Stimulated activated CD4-positive, alpha-beta T cell treated with anti-CD3 and anti-CD28 coated beads, TNF-alpha, amount 100 ng/mL, for 1 hour (primary cell): Measurements from ENCODE around the gene CC2D1B.

Source experiments
- DNase-seq, 3 donors: peaks; one replicate each; pipeline ENCODE4 v3.0.0-alpha.2; 2020; ENCODE audit warnings: low read depth in 3 of 3, low spot score in 1 of 3

CC2D1B gene

DNA sequence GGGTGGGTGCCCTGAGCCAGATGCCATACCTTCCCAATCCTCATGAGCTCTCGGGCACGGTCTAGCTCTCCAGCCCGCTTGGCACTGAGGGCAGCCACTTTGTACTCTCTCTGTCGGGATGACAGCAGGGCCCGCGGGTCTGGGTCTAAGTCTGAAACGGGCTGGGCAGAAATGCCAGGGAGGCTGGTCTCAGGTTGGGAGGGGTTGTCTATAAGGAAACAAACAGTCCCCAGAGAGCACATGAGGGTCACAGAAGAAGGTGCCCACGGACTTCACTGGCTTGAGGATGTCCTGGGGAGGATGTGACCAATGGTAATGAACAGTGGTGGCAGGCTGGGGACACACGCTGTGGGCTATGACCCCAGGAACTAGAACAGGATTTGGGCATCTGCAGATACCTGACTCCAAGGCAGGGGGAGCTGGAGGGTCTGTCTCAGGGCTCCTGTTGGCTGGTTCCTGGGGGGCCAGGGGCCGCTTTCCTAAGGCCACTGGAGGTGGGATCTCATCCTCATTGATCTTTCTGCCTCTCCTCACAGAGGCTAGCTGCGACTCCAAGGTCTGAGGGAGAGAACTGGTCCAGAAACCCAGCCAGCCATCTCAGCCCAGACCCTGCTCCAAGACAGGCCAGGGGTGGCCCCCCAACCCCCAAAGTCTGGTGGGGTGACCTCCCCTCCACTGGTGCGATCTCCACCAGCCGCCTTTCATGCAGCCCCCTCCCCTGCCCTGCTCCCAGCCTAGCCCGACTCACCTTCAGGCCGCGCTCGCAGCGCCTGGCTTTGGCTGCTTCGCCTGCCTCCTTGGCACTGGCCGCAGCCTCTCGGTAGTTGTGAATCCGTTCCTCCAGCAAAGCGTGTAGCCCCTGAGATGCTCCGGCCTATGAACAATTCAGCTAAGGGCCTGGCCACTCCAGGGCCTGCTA is 6.1 kb downstream of the CC2D1B start:
- DNase-seq: no peak

DNA sequence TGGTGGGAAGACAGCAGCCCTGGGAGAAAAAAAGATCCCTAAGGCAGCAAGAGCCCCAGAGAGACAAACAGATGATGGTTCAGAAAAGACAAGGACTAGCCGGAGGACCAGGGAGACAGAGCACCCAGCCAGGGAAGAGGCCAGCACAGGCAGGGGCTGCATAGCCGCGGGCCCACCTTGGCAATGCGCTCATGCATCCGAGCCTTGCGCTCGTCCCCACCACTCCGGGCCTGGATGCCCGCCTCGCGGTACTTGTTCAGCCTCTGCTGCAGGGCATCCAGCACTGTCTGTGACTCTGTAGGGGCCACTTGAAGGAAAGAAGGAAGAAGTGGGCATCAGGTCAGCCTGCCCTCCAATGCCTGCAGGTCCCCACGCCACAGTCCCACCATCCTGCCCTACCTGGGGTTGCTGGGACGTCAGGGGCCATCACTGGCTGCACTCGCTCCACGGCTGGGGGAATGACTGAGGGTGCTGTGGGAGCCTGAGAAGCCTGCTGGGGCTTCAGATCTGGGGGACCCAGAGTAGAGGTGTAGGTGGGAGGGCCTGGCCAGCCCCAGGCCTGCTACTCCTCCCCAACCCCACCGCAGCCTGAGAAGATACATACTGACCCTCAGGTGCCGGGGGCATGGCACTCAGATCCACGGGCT is 7.0 kb downstream of the CC2D1B start:
- no peak for DNase-seq

DNA sequence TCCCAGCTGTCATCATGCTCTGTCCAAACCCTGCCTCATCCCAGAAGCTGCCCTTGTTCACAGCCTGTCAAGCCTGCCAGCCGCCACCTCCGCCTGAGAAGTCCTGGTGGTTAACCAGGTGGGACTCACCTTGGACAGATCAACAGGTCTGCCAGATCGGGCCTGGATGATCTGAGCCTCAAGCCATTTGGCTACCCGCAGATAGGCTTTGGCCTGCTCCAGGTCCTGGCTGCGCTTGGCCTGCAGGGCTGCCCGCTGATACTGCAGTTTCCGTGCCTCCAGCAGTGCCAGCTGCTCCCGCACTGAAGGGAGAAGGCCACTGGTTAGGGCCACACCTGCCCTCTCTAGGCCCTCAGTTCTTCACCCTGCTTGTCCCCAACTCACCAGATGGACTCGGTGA is 8.6 kb downstream of the CC2D1B start:
- no peak for DNase-seq

DNA sequence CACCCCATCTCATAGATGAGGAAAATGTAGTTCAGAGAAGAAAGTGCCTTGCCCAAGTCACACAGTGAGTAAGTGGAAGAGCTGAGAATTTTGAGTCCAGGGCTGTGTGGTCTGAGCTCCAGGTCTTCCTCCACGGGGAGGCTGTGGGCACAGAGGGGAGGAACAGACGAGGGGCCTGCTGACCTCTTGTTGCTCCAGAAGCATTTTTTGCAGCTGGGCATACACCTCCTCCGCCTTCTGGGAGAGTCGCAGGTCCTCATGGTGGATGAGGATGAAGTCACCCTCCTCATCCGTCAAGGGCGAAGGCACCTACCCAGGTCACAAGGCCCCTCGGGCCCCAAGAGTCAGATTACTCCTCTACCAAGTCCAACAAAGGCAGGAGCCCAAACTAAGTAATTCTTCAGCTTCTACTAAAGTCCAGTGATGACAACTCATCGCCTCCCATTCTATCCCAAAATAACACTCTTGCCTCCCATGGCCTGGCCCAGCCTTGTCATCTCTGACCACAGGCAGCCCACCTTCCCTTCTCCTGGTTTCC is 9.1 kb downstream of the CC2D1B start:
- no peak for DNase-seq

GRCh38 chr1:52355847-52356505 is 10.0 kb downstream of the CC2D1B start:
- DNase-seq: no peak

DNA sequence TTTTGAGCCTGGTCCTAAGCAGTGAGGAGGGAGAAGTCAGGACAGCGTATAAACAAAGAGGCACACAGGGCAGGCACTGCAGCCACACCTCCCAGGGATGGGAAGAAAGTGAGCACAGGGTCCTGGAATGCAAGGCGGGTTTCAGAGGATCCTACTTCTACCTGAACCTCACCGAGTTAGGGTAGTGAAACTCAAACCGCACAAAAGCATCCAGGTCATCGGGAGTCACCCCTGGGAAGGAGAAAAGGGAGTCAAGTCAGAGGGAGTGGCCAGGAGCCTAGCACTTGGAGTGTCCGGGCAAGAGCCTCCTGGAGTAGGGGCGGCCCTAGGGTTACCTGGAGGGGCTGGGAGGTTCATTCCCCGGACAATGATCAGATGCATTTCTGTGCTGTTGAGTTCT is 10.6 kb downstream of the CC2D1B start:
- DNase-seq: no peak

DNA sequence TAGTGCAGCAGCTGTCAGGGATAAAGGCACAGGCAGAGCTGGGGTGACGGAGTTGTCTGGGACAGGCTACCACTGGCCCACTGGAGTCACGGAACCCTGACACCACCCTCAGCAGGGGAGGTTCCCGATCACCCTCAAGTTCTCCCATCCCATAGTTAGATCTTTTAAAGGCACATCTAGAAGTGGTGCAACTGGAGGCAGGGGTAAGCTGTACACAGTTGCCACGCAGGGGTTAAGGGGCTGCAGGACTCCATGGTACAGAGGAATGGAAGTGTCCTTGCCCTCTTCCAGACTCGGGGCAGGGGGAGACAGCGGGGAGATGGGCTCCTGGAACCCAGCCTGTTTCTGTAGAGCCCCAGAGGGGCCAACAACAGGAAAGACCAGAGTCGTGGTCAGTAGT is 13.3 kb downstream of the CC2D1B start:
- no peak for DNase-seq

DNA sequence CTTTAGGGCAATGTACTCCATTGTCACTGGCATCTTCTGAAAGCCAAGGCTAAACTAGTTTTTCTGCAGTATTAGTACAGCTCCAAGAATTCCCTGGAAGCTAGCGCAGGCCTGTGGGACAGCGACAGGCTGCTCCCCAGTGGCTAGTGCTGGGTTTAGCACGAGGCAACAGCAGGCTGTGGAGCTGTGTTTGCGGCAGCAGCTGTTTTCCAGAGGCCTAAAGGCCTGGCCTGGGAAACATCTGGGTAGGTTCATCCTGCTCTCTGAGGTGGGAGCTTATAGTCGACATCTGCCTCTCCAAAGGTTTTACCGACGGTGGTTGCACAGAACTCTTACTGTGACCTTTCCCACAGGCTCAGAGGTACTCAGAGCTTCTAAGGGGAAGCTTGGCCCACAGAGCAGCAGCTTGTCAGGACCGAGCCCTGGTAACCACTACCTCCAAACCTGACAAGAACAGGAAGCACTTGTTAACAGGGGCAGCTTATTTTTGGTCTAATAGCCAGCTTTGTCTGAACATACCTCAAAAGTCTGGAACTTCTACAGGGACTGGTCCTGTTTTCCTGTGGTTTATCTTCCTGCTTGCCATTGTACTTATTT is 17.2 kb downstream of the CC2D1B start:
- no peak for DNase-seq

DNA sequence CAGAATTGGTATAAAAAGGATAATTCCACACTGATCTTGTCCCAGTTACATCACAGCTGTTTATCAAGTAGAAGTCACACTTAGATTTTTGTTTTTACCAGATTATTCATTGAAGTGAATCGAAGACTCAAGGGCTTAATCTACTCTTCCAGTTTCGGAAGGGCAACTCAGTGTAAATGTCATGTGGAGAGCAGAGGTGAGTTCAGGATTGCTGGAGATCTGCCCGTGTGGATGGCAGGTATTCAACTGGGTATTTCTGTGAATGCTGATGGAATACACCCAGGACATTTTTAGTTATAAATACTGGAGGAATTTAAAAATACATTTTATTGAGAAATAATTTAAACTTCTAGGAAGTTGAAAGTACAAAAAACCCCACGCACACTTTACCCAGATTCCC is 19.4 kb downstream of the CC2D1B start:
- DNase-seq: no peak

DNA sequence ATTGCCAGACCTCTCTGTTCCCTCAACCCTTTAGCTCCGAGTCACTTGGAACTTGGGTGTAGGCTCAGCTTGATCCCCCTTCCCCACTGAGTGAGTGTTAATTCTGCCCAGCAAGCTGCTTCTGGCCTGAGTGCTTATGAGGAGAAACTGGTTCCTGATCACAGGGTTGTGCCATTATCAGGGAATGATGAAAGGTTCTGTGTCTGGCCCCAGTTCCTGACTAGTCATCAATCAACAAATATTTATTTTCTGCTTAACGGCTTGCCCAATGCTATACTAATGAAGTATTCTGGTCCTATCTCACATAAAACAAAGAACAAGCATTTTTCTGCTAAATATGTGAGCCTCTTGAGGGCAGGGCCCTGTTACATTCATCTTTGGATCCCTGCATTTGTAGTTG is 20.8 kb downstream of the CC2D1B start:
- DNase-seq: no peak

GRCh38 chr1:52343979-52344378 is 22.0 kb downstream of the CC2D1B start:
- no peak for DNase-seq

DNA sequence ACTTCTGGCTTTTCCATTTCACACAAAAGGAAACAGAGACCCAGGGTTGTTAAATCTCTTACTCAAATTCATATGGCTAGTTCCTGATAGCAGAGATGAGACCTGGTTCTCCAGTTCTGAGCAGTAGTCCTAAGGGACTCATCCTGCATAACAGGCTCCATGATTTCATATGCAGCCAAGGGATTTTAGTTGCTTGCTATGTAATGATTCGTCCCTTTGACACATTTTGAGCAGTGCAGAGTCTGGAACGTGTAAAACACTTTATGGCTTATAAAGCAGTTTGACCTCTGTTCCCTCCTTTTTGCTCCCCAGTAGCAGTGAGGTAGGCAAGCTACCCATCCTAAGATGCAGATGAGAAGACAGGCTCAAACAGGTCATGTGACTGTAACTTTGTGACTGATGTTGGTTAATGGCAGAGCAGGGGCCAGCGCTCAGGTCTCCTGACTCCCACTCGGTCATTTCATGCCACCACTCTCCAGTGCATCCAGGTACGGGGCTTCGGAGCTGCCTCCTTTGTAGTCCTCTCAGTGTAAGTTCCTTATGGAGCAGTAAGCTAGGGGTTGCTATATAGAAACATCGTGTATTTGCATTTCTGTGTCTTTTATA is 24.2 kb downstream of the CC2D1B start:
- no peak for DNase-seq

GRCh38 chr1:52337439-52337838 is 28.6 kb downstream of the CC2D1B start:
- no peak for DNase-seq

- no peak for DNase-seq
Observed at GRCh38 chr1:52334906-52335528, 31.0 kb downstream of the CC2D1B start.

- no peak for DNase-seq
Observed at GRCh38 chr1:52332411-52332810, 33.6 kb downstream of the CC2D1B start.

DNA sequence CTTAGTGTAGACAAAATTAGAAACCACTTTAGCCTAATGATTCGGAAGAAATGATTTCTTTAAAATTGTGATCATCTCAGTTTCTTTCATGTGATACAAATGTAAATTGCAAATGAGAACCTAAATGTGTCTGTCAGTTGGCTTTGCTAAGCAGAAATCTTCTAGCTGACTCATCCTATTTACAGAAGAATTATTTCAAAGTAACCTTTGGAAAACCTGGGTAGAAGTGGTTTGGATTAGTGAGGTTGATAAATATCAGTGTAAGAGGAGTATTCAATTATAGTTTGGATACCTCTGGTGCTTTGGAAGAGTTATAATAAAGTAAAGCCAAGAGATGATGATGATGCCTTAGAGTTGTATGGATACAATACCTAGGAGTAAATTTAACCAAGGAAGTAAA is 37.4 kb downstream of the CC2D1B start:
- DNase-seq: no peak

DNA sequence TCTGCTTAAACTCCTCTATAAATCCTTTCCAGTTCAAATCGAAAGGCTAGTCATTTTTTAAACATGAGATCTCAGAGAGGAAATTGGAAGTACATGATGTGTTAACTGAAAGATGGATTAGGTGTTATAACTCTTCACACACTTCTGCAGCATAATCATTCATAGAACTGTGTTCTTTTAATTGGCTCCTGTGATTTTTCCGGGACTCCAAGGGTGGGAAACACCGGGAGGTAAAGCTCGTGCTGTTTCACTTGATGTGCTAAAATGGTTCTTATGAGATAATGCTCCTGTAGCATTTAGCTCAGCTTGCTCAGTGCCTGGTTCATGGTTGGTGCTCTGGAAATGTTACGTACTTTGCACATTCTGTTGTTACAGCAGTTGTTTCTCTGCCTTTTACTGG is 40.2 kb downstream of the CC2D1B start:
- DNase-seq: no peak

GRCh38 chr1:52323731-52324130 is 42.3 kb downstream of the CC2D1B start:
- no peak for DNase-seq

DNA sequence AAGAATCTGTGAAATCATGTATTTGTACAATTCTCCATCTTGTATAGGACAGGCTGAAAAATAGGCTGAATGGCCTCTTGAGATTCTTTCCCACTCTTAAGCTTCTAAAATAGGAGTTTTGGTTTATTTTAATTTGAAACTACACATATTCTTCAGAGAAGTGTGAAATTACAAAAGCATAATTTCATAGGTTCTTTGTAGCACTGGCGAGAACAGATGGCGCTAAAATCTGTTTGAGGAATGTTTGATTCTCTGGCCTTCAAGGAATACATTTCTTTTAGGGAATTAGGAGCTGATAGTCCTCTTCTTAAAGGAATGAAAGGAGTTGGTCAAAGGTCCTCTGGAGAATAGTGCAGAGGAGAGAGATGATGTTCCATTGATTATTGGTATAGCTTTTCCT is 44.9 kb downstream of the CC2D1B start:
- no peak for DNase-seq

GRCh38 chr1:52306227-52307006 is 59.6 kb downstream of the CC2D1B start:
- no peak for DNase-seq
